Upper lobe of left lung (tissue), 4 donors: Measurements from ENCODE around the gene ANKRD40.
"Not testable (repeated sequence)": the region's sequence is repeated elsewhere in the genome, so short reads cannot be mapped to it uniquely, and the experiment has no call there.

ENCODE experiments used
- EP300 ChIP-seq, 4 donors: sonication (generic); formaldehyde crosslinking; IDR thresholded peaks; one replicate each; pipeline ENCODE4 v1.5.1; 2017; ENCODE audit warnings: antibody characterized with exemption in 4 of 4, control low read depth in 2 of 4
- POLR2A ChIP-seq, 4 donors: fragments of 450-650 bp; IDR thresholded peaks; one replicate each; pipeline ENCODE4 v1.5.1; 2016 to 2017; ENCODE audit warnings: antibody characterized with exemption in 4 of 4, mild to moderate bottlenecking in 2 of 4
- POLR2AphosphoS5 ChIP-seq, 2 donors: sonication (generic); formaldehyde crosslinking; IDR thresholded peaks; one replicate each; pipeline ENCODE4 v1.5.1; 2017; ENCODE audit warnings: antibody characterized with exemption in 2 of 2
- TF ChIP-seq, protein P1 (sequence below), 6 experiments: fragments of 450-650 bp in 4 of 6; fragments of 200-600 bp in 2 of 6; sonication (generic) in 2 of 6; IDR thresholded peaks; one replicate each; pipeline ENCODE4 v1.5.1; 2016 to 2019; ENCODE audit warnings: antibody characterized with exemption in 6 of 6

- TF ChIP-seq, protein P1, sequence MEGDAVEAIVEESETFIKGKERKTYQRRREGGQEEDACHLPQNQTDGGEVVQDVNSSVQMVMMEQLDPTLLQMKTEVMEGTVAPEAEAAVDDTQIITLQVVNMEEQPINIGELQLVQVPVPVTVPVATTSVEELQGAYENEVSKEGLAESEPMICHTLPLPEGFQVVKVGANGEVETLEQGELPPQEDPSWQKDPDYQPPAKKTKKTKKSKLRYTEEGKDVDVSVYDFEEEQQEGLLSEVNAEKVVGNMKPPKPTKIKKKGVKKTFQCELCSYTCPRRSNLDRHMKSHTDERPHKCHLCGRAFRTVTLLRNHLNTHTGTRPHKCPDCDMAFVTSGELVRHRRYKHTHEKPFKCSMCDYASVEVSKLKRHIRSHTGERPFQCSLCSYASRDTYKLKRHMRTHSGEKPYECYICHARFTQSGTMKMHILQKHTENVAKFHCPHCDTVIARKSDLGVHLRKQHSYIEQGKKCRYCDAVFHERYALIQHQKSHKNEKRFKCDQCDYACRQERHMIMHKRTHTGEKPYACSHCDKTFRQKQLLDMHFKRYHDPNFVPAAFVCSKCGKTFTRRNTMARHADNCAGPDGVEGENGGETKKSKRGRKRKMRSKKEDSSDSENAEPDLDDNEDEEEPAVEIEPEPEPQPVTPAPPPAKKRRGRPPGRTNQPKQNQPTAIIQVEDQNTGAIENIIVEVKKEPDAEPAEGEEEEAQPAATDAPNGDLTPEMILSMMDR (IDR thresholded peaks at IDR 0.05): not testable (repeated sequence)
- not testable (repeated sequence) for TF ChIP-seq EP300, POLR2A, POLR2AphosphoS5 (IDR thresholded peaks at IDR 0.05)
These were observed 27.0 kb downstream of the ANKRD40 start for GRCh38 chr17:50680543-50681262.
